Type B pancreatic cell (in vitro differentiated cells): Measurements from ENCODE around the gene NSRP1. TPM values are rescaled to one million over a fixed set of nuclear protein-coding genes. Genes with fewer than 3 reads are reported as not detected.
"Not testable (repeated sequence)": the region's sequence is repeated elsewhere in the genome, so short reads cannot be mapped to it uniquely, and the experiment has no call there.

ENCODE experiments used
- DNase-seq: peaks from one replicate; pipeline ENCODE4 v3.0.0; 2021; ENCODE audit warnings: mixed read lengths; ENCODE audit not compliant: unreplicated experiment; ENCODE audit errors: extremely low spot score
- H3K27ac Mint-ChIP-seq: 2 replicates; pipeline ENCODE4 v1.8.0; 2021; ENCODE audit warnings: mild to moderate bottlenecking, mixed read lengths
- H3K27me3 Mint-ChIP-seq: 2 replicates; pipeline ENCODE4 v1.8.0; 2021; ENCODE audit warnings: mixed read lengths
- H3K36me3 Mint-ChIP-seq: 2 replicates; pipeline ENCODE4 v1.8.0; 2021; ENCODE audit warnings: mixed read lengths
- H3K4me1 Mint-ChIP-seq: one replicate; pipeline ENCODE4 v1.8.0; 2021; ENCODE audit warnings: mixed read lengths; ENCODE audit not compliant: unreplicated experiment
- H3K4me3 Mint-ChIP-seq: 2 replicates; pipeline ENCODE4 v1.8.0; 2021; ENCODE audit warnings: mild to moderate bottlenecking, mixed read lengths
- H3K9me3 Mint-ChIP-seq: 2 replicates; pipeline ENCODE4 v1.8.0; 2021; ENCODE audit warnings: mixed read lengths
- CTCF ChIP-seq: fragments of 200-600 bp; sonication (generic); conservative IDR thresholded peaks from 2 replicates; pipeline ENCODE4 v1.5.0; 2021; ENCODE audit warnings: antibody characterized with exemption, mild to moderate bottlenecking
- total RNA-seq: library from RNA; stranded (reverse); gene quantifications from 2 replicates; pipeline ENCODE4 v1.2.1, GENCODE V29; 2021; ENCODE audit warnings: low replicate concordance

Gene NSRP1
- total RNA-seq, 1 donor from 2014 or later: 31.6 TPM

GRCh38 chr17:30130121-30130520 is 13.5 kb downstream of the NSRP1 start:
- TF ChIP-seq CTCF: no peak
- no peak overlapping the region for H3K27ac Mint-ChIP-seq
- H3K27me3 Mint-ChIP-seq: no peaks in the 10 kb centered on the region
- H3K9me3 Mint-ChIP-seq: no peaks in the 10 kb centered on the region
- DNase-seq: no peak
- H3K36me3 Mint-ChIP-seq: peaks cover 35% of the 10 kb centered on the region
- peaks cover 6% of the 10 kb centered on the region for H3K4me1 Mint-ChIP-seq
- H3K4me3 Mint-ChIP-seq: no peak overlapping the region

GRCh38 chr17:30132615-30133014 is 16.0 kb downstream of the NSRP1 start:
- Mint-ChIP-seq H3K4me1 (peaks cover 7% of the 10 kb centered on the region), H3K27ac (no peak overlapping the region), H3K4me3 (no peak overlapping the region), H3K36me3 (peaks cover 39% of the 10 kb centered on the region), H3K9me3 (no peaks in the 10 kb centered on the region), H3K27me3 (no peaks in the 10 kb centered on the region)
- TF ChIP-seq CTCF: no peak
- no peak for DNase-seq

GRCh38 chr17:30133197-30133596 is 16.6 kb downstream of the NSRP1 start:
- Mint-ChIP-seq H3K4me1 (peaks cover 7% of the 10 kb centered on the region), H3K27ac (no peak overlapping the region), H3K27me3 (no peaks in the 10 kb centered on the region), H3K36me3 (peaks cover 39% of the 10 kb centered on the region), H3K9me3 (no peaks in the 10 kb centered on the region), H3K4me3 (no peak overlapping the region)
- DNase-seq: no peak
- no peak for TF ChIP-seq CTCF

DNA sequence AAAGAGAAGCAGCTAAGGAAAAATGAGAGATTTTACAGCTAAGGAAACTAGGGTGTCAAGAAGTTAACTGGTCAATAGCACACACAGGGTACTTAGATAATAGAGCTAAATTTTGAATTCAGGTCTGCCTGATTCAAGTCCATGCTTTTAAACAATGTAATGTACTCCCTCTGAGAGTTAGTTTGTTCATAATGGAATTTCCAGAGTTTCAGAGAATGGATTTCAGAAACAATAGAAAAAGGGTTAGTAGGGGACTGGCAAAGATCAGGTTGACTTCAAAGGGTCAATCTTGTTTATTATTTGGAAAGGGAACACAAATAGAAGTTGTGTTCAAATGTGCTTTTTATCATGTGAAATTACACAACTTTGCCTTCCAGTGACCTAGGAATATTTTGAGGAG is 17.9 kb downstream of the NSRP1 start:
- no peaks in the 10 kb centered on the region for H3K9me3 Mint-ChIP-seq
- DNase-seq: no peak
- TF ChIP-seq CTCF: no peak
- H3K27ac Mint-ChIP-seq: no peak overlapping the region
- H3K27me3 Mint-ChIP-seq: no peaks in the 10 kb centered on the region
- peaks cover 44% of the 10 kb centered on the region for H3K36me3 Mint-ChIP-seq
- H3K4me3 Mint-ChIP-seq: no peak overlapping the region
- H3K4me1 Mint-ChIP-seq: peaks cover 7% of the 10 kb centered on the region

GRCh38 chr17:30137158-30137557 is 20.5 kb downstream of the NSRP1 start:
- no peaks in the 10 kb centered on the region for H3K9me3 Mint-ChIP-seq
- peaks cover 30% of the 10 kb centered on the region for H3K36me3 Mint-ChIP-seq
- peak overlapping the region; percentile 40 for H3K27ac Mint-ChIP-seq
- TF ChIP-seq CTCF: no peak
- no peak overlapping the region for H3K4me3 Mint-ChIP-seq
- DNase-seq: no peak
- no peaks in the 10 kb centered on the region for H3K27me3 Mint-ChIP-seq
- H3K4me1 Mint-ChIP-seq: peaks cover 7% of the 10 kb centered on the region

DNA sequence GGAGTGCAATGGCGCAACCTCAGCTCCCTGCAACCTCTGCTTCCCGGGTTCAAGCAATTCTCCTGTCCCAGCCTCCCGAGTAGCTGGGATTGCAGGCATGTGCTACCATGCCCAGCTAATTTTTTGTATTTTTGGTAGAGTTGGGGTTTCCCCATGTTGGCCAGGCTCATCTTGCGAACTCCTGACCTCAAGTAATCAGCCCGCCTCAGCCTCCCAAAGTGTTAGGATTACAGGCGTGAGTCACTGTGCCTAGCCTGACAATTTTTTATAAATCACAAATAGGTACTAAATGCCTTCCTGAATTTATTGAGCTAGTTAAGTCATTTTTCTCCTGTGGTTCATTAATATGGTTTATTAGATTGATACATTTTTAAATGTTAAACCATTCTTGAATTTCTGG is 31.2 kb downstream of the NSRP1 start:
- not testable (repeated sequence) for H3K9me3 Mint-ChIP-seq, H3K4me3 Mint-ChIP-seq, H3K27me3 Mint-ChIP-seq, DNase-seq, H3K4me1 Mint-ChIP-seq, H3K27ac Mint-ChIP-seq
- H3K36me3 Mint-ChIP-seq: peaks cover 15% of the 10 kb centered on the region
